MG63 (cell line): ENCODE measurements around the gene MOSPD3. TPM values are rescaled to one million over a fixed set of nuclear protein-coding genes. Genes with fewer than 3 reads are reported as not detected.

Experiments
- DNase-seq: peaks from one replicate; pipeline ENCODE4 v3.0.0-alpha.2; 2020
- H3K27me3 ChIP-seq: fragments of 250-450 bp; sonication (Bioruptor Pico); 2 replicates; pipeline ENCODE4 v1.5.1; 2020; ENCODE audit warnings: mild to moderate bottlenecking, moderate library complexity
- H3K36me3 ChIP-seq: fragments of 250-450 bp; sonication (Bioruptor Pico); 2 replicates; pipeline ENCODE4 v1.5.1; 2020; ENCODE audit warnings: mild to moderate bottlenecking, moderate library complexity
- H3K4me3 ChIP-seq: fragments of 250-450 bp; sonication (Bioruptor Pico); 2 replicates; pipeline ENCODE4 v1.5.1; 2020; ENCODE audit warnings: mild to moderate bottlenecking, moderate library complexity
- H3K9me3 ChIP-seq: fragments of 250-450 bp; sonication (Bioruptor Pico); 2 replicates; pipeline ENCODE4 v1.5.1; 2020; ENCODE audit warnings: mild to moderate bottlenecking, moderate library complexity
- total RNA-seq: library from RNA; depleted of rRNA; stranded (reverse); fragments of >200 nt; shearing (Covaris generic); gene quantifications from 2 replicates; pipeline ENCODE4 v1.2.3, GENCODE V29; 2014; ENCODE audit warnings: low replicate concordance

MOSPD3 gene
- total RNA-seq, 1 experiment from 2014 or later = 5.9 TPM

DNA sequence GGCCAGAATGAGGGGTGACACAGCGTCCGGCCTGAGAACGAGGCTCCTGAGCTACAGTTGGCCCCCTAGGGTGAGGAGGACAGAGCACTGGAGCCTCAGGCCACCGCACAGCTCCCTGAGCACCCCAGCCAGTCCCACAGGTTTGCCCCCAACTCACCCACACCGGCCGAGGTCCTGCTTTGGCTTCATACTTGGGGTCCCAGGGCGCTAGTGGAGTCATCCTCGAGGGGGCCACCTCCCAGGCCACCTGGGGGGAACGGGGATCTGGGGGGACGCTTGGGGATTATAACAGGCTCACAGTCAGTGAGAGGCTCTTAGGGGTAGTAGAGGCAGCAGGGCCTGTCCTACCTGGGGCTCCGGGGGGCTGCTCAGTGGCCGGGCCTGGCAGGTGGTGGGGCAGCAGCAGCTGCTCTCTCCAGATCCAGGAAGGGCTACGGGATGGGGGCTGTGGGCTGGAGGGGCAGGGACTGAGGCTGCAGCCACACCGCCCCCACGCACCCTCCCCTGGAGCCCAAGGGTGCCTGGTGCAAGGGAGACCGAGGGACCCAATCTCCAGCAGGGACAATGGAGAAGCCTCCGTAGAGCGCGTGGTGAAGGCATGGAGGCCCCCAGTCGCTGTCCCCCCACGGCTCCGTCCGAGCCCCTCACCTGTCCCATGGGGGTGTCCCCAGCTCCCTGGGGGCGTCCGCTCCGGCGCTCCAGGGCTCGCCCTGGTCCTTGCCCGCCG, 39.2 kb upstream of the MOSPD3 start:
- no peaks in the 10 kb centered on the region for H3K27me3 ChIP-seq
- no peaks in the 10 kb centered on the region for H3K36me3 ChIP-seq
- H3K4me3 ChIP-seq = no peak overlapping the region
- no peak for DNase-seq
- H3K9me3 ChIP-seq = no peaks in the 10 kb centered on the region

- Histone ChIP-seq H3K4me3 (no peak within 1 kb of the TSS), H3K9me3 (no peaks in the 10 kb centered on the region), H3K36me3 (no peaks in the 10 kb centered on the region), H3K27me3 (no peaks in the 10 kb centered on the region)
- DNase-seq = no peak
These were observed 38.5 kb upstream of the MOSPD3 start, which contains the start of gene SAP25 for GRCh38 chr7:100573691-100574361. Gene SAP25, minus strand, starts transcription at chr7:100573900. Its CDS starts 158 bp downstream, at chr7:100573742.

DNA sequence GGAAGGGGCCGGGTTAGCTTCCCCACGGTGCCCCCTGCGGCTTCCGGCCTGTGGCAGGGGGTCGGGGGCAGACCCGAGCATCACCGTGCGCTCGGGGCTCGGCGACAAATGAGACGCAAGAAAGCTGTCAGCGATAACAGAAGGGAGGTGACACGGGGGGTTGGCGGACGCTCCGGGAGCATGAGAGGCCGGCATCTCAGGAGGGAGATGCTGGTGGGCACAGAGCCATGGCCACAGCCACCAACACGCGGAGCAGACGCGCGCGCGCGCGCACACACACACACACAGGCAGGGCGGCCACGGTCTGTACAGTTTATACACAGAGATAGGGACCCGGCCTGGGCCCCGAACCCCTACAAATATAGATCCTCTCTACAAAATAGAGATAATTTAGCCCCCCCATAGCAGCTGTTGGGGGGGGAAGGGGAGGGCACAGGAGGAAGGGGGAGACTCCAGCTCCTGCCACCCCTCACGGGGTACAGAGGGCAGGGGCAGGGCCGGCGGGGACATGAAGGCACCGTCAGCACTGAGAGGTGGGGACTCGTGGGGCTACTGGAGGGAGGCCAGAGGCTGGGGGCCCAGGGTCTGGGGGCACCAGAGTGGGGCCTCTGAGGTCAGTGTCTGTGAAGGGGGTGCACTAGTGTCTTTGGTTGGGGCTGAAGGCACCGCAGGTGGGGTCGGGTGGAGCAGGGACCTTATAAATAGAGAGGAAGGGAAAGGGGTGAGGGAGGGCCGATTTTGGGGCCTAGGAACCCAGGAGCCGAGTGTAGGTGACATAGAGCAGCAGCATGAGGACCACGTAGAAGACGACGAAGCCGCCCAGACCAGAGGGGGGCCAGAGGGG, 37.8 kb upstream of the MOSPD3 start:
- H3K36me3 ChIP-seq = no peaks in the 10 kb centered on the region
- H3K27me3 ChIP-seq = no peaks in the 10 kb centered on the region
- no peak for DNase-seq

DNA sequence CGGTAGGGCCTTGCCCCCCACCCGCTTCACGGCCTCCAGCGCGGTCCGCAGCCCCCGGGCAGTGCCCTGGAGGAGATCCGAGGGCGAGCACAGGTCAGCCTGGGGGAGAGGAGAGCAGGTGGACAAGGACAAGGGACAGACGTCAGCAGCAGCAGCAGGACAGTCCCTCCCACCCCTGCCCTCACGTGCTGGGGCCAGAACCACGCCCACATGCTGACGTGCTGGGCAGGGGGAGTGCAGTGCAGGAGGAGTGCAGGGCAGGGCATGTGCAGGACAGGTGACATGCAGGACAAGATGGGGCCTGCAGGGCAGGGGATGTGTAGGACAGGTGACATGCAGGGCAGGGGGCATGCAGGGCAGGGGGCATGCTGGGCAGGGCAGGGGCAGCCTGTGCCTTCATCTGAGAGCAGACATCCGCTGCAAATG, 37.1 kb upstream of the MOSPD3 start:
- H3K36me3 ChIP-seq = no peaks in the 10 kb centered on the region
- H3K27me3 ChIP-seq = no peaks in the 10 kb centered on the region
- H3K9me3 ChIP-seq = no peaks in the 10 kb centered on the region
- H3K4me3 ChIP-seq = no peak overlapping the region
- no peak for DNase-seq

More for the DNA sequence above, 37.8 kb upstream of the MOSPD3 start:
- no peaks in the 10 kb centered on the region for H3K9me3 ChIP-seq
- H3K4me3 ChIP-seq = no peak overlapping the region

- Histone ChIP-seq H3K4me3 (no peak overlapping the region), H3K27me3 (no peaks in the 10 kb centered on the region), H3K9me3 (no peaks in the 10 kb centered on the region), H3K36me3 (no peaks in the 10 kb centered on the region)
- DNase-seq = no peak
These were observed 36.5 kb upstream of the MOSPD3 start for GRCh38 chr7:100575746-100576383.

DNA sequence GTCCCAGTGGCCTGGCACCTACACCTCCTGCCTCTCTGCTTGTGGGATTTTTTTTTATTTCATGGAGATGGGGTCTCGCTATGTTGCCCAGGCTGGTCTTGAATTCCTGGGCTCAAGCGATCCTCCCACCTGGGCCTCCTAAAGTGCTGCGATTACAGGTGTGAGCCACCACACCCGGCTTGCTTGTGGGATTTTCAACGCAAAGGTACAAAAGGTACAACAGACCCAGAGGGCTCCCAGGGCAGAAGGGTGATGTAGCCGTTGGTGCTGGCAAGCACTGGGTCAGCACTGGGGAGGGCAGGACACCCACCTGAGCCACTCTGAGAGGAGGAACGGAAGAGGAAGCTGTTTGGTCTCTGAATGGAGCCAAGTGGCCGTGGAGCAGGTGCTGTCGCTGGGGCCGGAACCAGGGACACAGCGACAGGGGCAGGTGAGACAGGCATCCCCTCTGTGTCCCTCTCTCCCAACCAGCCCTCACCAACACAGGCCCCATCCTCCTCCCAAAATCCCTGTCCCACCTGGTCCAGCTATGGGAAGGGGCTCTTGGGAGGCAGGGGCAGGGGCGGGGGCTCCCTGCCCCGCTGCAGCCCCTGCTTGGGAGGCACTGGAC, 35.9 kb upstream of the MOSPD3 start:
- DNase-seq = no peak
- no peaks in the 10 kb centered on the region for H3K27me3 ChIP-seq
- H3K9me3 ChIP-seq = no peaks in the 10 kb centered on the region
- no peaks in the 10 kb centered on the region for H3K36me3 ChIP-seq
- no peak overlapping the region for H3K4me3 ChIP-seq

GRCh38 chr7:100577103-100577502, 35.2 kb upstream of the MOSPD3 start:
- no peak for DNase-seq
- H3K36me3 ChIP-seq = no peaks in the 10 kb centered on the region

GRCh38 chr7:100577507-100577906, 34.8 kb upstream of the MOSPD3 start:
- Histone ChIP-seq H3K9me3 (no peaks in the 10 kb centered on the region), H3K27me3 (no peaks in the 10 kb centered on the region), H3K36me3 (no peaks in the 10 kb centered on the region), H3K4me3 (no peak overlapping the region)
- no peak for DNase-seq

More at GRCh38 chr7:100577103-100577502, 35.2 kb upstream of the MOSPD3 start:
- no peak overlapping the region for H3K4me3 ChIP-seq
- H3K27me3 ChIP-seq = no peaks in the 10 kb centered on the region
- H3K9me3 ChIP-seq = no peaks in the 10 kb centered on the region

- H3K36me3 ChIP-seq = no peaks in the 10 kb centered on the region
- no peak for DNase-seq
- no peaks in the 10 kb centered on the region for H3K27me3 ChIP-seq
- no peak overlapping the region for H3K4me3 ChIP-seq
- no peaks in the 10 kb centered on the region for H3K9me3 ChIP-seq
These were observed 33.8 kb upstream of the MOSPD3 start for GRCh38 chr7:100578246-100579183.

- no peak for DNase-seq
- Histone ChIP-seq H3K9me3 (no peaks in the 10 kb centered on the region), H3K36me3 (no peaks in the 10 kb centered on the region), H3K4me3 (no peak overlapping the region), H3K27me3 (no peaks in the 10 kb centered on the region)
These were observed 31.7 kb upstream of the MOSPD3 start for GRCh38 chr7:100580466-100581283.

DNA sequence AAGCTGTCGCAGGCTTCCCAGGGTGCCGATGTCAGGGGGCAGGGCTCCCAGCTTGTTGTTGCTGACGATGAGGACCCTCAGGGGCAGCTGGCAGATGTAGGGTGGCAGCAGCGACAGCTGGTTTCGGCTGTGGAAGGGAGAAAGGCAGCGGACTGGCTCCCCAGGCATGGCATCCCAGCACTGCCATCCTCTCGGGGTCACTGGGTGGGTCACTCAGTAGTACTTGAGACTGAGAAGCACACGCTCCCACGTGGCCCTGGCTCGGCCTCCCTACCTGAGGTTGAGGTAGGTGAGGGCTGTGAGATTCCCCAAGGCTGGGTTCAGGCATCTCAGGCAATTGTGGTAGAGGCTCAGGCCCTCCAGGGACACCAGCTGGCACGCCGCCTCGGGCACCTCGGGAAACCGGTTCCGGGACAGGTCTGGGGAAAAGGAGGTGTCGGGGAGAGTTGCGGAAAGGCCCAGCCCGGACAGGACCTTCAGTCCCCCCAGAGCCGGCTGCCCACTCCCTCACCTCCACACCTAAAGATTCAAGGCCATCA, 30.2 kb upstream of the MOSPD3 start:
- no peaks in the 10 kb centered on the region for H3K27me3 ChIP-seq
- no peaks in the 10 kb centered on the region for H3K9me3 ChIP-seq
- H3K4me3 ChIP-seq = no peak overlapping the region
- no peaks in the 10 kb centered on the region for H3K36me3 ChIP-seq
- no peak for DNase-seq

DNA sequence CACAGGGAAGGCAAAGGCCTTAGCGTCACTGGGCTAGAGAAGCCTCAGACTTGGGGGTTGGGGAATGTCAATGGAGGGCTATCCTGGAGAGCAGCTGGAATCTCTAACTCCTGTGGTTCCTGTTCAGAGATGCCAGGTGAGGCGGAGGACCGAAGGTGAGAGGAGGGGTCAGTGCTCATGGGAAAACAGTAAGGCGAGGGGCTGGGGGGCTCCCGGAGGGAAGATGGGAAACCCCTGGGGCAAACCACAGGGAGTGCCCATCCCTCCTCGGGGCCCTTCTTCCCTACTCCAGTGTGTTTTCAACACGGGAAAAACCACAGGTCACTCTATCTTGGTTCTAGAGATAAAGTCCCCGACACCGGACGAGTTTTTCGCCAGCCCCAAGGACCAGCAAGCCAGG, 29.7 kb upstream of the MOSPD3 start:
- H3K27me3 ChIP-seq = no peaks in the 10 kb centered on the region
- no peak overlapping the region for H3K4me3 ChIP-seq
- no peaks in the 10 kb centered on the region for H3K9me3 ChIP-seq
- H3K36me3 ChIP-seq = no peaks in the 10 kb centered on the region
- no peak for DNase-seq

GRCh38 chr7:100583132-100584053, 28.9 kb upstream of the MOSPD3 start:
- Histone ChIP-seq H3K27me3 (no peaks in the 10 kb centered on the region), H3K4me3 (no peak overlapping the region), H3K9me3 (no peaks in the 10 kb centered on the region), H3K36me3 (no peaks in the 10 kb centered on the region)
- DNase-seq = no peak
